HG02759 (cell line): ENCODE measurements around the gene EVA1A.
A peak's percentile ranks its signal among the peaks of the same experiment; 100 is the strongest.
"Not testable (repeated sequence)": the region's sequence is repeated elsewhere in the genome, so short reads cannot be mapped to it uniquely, and the experiment has no call there.

Source experiments
- ATAC-seq: cut with Tn5 transposase; IDR thresholded peaks from one replicate; pipeline ENCODE4 v1.9.1; 2021; ENCODE audit warnings: mild to moderate bottlenecking, moderate library complexity; ENCODE audit not compliant: unreplicated experiment

EVA1A gene

DNA sequence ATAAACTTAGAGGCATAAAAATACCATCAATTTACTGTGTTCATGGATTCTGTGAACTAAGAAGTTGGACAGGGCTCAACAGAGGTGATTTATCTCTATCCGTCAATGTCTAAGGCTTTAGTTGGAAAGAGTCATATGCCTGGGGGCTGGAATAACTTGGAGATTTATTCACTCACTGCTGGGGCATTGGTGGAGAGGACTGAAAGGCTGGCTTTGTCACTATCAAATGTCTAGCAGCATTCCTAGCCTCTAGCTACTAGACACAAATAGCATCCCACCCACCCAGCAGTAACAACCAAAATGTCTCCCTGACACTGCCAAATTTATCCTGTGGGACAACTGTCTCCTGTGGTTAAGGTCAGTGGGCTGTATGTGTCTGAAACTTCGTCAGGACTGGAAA lies 71.0 kb downstream of the EVA1A start:
- ATAC-seq, result no peak

DNA sequence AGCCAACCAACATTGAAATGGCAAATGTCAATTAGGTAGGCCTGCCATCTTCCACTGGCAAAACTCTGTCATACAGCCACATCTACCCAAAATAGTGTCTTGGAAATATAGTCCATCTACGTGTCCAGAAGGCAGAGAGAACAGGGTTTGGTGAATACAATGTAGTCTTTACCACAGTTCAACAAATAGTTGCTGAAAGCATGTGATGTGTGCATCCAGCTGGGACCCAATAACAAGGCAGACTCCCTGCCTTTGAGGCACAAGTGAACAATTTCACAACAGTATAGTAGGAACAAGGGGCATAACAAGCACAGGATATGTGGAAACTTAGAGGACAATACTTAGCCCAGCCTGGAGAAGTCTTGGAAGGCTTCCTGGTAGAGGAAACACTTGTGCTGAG lies 72.6 kb downstream of the EVA1A start:
- no peak for ATAC-seq

DNA sequence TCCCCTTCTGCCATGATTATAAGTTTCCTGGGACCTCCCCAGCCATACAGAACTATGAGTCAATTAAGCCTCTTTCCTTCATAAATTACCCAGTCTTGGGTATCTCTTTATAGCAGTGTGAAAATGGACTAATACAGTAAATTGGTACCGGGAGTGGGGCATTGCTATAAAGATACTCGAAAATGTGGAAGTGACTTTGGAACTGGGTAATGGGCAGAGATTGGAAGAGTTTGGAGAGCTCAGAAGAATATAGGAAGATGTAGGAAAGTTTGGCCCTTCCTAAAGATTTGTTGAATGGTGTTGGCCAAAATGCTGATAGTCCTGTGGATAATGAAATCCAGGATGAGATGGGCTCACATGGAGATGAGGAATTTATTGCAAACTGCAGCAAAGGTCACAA lies 74.0 kb downstream of the EVA1A start:
- not testable (repeated sequence) for ATAC-seq

DNA sequence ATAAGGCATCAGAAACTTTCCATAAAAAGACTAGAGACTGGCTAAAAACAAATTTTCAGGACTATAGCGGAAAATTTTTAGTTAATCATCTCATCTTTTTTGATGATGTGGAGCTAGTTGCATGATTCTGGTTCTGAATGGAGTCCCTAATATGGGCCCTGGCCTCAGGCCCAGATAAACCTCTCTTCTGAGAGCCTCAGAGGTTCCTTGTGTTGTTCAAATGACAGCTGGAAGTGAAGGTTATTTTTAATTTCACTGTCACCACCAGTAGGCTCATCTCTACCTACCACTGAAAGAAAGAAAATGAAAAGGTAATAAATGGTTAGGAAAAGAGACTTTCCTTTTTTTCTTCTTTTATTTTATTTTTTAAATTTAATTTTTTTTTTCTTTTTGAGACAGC lies 75.9 kb downstream of the EVA1A start:
- ATAC-seq, result no peak

DNA sequence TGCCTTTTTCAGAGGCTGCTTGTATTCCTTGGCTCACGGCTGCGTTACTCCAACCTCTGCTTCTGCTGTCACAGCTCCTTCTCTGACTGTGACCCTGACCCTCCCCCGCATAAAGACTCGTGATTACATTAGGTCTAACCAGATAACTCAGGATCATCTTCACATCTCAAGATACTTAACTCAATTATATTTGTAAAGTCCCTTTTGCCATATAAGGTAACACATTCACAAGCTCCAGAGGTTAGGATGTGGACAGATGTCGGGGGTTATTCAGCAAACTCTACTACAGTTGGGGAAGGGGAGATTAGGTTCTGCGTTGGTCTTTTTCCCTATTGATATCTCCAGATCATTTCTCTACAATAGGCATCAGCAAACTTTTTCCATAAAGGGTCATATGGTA lies 76.9 kb downstream of the EVA1A start:
- no peak for ATAC-seq

DNA sequence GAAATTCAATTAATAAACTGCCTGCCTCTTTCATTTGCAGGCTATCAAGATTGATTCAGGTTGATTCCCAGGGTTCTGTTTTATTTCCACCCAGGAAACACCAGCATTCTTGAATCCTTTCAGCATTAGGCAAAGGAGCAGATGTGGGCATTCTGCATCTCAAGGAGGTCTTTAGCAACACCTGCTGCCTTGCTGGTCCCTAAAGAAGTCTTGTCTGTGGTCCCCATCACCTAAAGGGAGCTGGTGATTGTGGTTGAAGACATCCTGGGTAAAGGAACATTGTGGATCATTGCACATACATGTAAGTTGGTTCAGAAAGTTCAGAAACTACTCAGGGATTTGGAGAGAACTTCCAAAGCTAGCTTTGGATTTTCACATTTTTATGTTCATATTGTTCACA lies 78.3 kb downstream of the EVA1A start:
- no peak for ATAC-seq

DNA sequence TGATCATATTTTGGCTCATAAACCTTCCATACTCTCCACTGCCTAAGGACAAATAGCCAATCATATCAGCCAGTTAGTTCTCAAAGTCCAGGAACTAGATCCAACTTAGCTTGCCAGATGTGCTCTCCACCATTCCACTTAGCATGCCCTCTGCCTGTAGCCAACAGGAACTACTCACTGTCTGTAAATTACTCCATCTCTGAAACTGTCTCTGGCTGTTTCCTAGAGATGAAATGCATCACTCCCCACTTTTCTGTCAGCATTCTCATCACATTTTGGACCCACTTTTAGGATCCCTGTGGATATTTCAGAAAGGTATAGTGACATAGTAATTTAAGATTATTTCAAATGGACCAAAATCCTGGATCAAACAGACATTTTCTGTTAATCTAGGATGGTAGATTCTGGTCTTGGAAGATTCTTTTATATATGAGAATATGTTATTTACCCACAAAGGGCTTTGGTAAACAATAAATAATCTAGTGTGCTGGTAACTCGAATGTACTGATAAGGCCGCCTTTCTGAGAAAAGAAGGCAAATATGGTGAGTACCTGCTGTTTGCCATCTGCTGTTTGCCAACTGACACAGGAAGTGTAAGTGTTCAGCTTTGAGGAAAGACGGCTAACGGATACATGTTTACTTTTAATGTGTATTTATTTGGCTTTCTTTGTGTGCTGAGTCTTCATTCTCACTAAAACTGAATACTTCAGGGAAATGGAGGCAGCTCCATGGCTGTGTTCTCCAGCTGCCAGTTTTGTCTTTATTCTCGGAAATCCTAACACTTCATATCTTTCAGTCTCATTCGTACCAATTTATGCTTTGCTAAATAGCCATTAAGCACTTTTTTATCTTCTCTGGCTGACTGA lies 79.5 kb downstream of the EVA1A start:
- no peak for ATAC-seq

DNA sequence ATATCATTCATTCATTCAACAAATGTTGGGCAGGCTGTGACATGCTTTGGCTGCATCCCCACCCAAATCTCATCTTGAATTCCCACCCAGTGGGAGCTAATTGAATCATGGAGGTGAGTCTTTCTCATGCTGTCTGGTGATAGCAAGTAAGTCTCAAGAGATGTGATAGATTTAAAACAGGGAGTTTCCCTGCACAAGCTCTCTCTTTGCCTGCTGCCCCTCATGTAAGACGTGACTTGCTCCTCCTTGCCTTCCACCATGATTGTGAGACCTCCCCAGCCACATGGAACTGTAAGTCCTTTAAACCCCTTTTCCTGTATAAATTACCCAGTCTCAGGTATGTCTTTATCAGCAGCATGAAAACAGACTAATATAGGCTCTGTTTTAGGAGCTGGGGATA lies 83.0 kb downstream of the EVA1A start:
- not testable (repeated sequence) for ATAC-seq

DNA sequence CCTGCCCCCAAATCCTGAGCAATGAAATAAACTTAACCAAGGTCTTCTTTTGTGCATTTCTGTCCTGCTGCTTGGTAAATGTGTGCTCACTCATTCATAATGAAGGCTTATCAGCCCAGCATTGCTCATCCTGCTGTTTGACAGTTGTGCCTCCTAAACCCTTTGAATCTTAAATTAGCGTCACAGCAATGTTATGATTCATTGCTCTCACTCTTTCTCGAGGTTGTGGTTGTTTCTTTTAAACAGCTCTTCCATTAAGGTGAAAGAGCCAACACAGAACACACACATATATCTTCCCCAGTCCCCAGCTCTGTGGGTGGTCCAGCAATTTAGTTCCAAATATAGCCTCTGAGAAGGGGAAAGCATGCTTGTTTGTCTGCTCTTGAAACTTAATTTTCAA lies 84.0 kb downstream of the EVA1A start:
- no peak for ATAC-seq

DNA sequence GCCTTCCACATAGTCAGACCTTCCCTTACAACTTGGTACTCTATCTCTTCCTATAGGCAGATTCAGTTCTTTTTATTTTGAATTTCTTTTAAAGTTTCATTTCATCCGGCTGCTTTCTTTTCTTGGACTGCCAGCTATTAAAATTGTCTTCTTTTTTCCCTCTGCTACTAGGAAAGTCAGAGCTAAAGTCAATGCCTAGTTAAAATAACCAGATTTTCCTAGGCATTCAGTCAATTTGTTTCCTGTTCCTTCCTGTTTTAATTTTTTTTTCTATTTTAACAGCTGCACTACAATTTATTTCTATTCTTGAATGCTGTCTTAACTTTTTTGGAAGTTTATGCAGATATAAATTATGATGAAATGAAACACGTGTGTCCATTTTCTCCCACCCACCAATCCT lies 84.8 kb downstream of the EVA1A start:
- ATAC-seq, result no peak

DNA sequence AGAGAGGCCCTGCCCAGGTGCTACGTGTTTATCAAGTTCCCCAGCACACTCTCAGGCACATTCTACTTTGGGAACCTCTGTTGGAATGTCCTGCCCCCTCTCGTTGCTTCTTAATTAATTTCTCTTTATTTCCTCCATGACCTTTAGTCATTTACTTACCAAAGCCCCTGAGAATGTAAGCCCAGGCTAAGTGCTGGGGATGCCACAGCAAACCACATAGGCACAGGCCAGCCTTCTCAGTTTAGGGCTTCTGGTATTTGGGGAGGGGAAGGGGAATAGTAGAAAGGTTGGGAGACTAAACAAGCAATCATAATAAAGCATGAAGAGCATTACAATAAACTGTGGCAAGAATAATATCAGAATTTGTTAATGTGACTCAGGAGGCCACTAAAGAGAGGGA lies 85.7 kb downstream of the EVA1A start:
- ATAC-seq, result no peak

DNA sequence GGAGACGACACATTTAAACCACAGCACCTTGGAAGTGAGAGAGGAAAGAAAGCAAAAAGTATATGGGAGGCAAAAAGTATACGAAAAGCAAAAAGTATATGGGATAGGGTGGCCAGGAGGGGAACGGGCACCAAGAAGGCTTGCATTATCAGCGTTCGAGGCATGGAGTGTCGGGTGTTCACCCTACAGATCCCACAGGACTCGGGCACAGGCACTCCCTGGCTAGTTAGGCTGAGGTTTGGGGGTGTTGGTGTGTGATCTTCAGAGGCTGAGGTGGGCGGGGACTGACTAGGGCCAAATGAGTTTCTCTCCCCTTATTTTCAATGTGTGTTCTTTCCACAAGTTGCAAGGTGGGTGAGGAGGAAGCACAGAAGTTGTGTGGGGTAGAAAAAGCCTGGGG lies 86.6 kb downstream of the EVA1A start:
- ATAC-seq, result no peak

DNA sequence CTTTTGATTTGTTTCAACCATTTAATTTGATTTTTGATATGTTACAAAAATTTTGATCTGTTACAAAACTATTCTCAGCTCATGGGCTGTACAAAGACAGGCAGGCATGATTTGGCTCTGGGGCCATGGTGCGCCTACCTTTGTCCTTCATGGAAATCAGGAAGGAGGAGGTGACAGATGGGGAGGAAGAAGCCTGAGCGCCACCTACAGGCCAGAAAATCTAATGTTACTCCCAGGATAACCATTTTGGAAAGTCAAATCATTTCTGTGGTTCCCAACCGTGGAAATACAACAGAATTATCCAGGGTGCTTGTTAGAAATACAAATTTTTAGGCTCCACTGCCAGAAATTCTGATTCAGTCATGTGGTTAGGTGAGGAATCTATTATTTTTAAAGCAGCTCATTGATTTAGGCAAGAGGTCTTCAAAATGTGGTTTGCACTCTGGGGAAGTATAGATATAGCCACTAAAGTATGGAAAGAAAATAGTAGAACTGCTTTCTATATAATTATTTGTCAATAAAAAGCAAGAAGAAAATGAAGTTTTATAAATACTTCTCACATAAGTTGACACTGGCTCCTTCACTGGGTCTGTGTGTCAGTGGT lies 93.9 kb downstream of the EVA1A start:
- peak; percentile 49 for ATAC-seq

DNA sequence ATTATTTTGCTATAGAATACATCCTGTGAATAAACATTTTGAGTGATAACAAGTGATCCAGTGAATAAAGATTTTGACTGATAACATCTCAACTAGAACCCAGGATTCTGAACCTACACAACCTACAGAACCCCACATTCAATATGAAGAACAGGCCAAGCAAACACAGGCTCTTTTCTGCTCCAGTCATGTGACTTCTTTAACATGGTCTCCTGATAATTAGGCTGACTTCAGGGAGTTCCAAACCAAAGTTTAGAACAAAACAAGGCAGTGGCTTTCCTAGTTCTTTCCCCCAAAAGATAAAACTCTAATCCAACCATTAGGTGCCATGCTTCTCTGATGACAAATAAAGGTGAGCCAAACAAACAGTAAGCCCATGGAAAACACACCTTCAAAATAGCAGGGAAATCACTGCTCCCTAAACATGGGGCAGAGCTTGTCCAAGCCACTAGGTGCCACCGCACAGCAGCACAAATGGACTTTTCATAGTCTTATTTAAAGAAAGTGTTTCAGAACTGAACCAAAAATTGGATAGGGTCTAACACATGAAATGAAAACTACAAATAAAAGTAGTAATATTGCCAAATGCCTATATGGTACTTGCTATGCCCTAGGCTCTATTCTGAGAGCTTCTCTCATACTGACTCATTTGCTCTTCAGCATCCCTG lies 95.3 kb downstream of the EVA1A start:
- no peak for ATAC-seq

DNA sequence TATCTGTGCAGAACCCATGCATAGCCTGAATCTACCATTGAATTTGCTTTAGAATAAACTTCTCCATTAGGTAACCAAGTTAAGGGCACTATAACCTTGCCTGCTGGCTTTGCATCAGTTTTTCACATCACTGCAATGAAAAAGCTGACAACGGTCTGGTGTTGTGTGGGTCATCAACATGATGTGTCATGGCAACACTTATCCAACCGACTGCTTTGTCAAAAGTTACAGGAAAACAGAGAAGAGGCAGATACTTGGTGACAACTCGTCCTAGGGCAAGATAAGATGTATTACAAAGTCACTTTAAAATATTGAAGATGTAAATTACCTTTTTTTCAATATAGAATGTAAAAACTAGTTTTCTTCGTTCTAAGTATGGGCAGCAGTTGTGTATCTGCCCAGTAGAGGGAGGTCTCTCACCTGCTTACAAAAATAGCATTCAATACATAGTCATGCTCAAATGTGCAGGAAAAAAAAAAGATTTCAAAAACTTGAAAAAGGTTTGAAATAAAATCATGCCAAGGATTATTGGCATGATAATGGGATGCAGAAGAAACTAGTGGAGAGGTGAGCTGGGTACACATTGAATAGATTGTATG lies 96.3 kb downstream of the EVA1A start:
- peak; percentile 50 for ATAC-seq

DNA sequence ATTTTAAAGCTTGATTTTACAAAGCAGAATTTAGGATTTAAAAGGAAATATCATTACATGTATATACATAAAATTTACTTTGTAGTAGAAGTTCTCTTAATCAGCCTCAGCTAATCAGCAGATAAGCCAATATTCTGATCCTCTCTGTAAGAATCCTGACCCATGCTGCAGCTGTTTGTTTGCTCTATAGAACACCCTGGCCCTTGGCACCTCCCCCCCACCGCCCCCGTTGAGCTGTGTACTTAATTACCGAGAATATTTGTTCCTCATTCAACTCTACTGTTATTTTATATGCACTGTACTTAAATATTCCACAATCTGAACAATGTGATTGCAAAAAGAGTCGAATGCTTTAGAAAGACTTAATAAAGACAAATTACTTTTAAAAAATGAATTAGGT lies 98.0 kb downstream of the EVA1A start:
- no peak for ATAC-seq

DNA sequence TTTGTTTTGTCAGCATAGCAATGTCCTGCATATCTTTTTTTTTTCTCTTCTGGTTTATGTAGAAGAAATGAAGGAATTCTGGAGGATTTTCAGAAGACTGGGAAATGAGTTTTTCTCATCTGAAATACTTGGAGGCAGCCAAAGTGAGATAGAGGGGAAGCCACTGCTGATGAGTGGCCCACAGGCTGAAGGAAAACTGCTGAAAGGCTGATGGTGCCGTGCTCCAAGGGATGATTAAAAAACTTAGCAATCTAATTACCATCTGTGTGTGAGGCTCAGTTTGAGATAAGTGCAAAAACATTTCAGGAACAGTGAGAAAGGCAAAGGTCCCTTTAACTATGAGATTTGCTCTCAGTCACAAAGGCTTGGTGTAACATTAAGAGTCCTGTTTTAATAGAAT lies 98.5 kb downstream of the EVA1A start:
- no peak for ATAC-seq

DNA sequence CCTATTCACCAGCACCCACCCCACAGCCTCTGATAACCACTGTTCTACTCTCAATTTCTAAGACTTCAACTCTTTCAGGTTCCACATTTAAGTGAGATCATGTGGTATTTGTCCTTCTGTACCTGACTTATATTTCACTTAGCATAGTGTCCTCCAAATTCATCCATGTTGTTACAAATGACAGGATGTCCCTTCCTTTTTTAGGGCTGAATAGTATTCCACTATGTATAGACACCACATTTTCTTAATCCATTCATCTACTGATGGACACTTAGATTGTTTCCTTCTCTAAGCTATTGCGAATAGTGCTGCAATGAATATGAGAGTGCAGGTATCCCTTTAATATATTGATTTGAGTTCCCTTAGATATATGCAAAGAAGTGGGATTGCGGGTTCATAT lies 100.1 kb downstream of the EVA1A start:
- ATAC-seq, result no peak

DNA sequence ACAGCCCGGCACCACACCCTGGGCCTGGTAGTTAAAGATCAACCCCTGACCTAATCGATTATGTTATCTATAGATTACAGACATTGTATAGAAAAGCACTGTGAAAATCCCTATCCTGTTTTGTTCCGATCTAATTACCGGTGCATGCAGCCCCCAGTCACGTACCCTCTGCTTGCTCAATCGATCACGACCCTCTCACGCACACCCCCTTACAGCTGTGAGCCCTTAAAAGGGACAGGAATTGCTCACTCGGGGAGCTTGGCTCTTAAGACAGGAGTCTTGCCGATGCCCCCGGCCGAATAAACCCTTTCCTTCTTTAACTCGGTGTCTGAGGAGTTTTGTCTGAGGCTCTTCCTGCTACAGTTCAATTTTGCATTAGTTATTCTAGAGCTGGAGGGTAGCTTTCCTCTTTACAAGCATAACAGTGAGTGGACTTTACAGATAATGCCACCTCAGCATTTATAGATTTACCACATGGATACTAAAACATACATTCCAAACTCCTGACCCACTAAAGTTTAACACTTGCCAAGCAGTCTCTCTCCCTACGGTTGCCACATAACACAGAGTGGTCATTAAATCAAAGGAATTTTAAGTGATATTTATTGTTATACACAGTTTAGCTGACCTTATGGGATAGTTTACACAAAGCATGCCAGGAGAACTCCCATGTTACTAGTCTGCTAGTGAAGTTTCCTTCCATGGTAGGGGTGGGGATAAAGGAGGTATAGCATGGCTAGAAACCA lies 101.0 kb downstream of the EVA1A start:
- no peak for ATAC-seq

DNA sequence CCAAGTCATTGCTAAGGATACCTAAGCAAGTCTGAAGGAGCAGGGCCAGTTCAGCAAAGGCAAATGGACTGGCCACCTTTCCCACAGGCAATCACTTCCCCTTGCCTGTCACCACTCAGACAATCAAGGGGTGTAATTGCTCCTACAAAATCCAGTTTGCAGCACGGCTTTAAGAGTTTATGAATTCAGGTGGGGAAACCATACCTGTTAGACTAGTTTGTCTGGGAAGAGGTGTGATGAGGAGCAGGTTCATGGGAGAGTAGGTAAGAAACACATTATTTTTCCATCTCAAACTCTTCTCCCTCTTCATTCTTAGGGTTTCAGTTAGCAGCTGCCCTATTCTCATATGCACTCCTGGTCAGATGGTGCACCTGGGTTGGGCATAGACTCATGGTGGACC lies 102.5 kb downstream of the EVA1A start:
- ATAC-seq, result no peak

DNA sequence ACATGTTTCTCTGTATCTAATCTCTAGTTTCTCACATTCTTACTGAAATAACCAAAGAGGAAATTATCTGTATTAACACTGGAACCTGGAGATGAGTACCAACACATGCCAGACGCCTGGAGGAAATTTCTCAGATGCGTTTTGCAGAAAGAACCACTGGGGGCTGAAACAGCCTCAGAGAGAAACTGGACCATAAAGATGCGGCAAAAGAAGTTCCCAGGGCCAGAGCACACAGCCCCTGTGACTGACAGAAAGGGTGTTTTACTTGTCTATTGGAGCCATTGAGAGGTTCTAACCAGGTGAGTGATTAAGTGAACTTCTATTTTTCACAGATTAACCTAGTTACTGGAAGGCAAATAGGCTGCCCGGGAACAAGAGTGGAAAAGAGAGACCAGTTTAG lies 103.9 kb downstream of the EVA1A start:
- ATAC-seq, result no peak
